ENCODE results near the gene TMED4. TPM values are rescaled to one million over a fixed set of nuclear protein-coding genes. Genes with fewer than 3 reads are reported as not detected.

The TMED4 gene
- total and polyA plus RNA-seq, 2 of the 13 experiments (the other 11 are each of a cell fraction or from before 2014, with no cell fraction given): 81.4 to 109 TPM

DNA sequence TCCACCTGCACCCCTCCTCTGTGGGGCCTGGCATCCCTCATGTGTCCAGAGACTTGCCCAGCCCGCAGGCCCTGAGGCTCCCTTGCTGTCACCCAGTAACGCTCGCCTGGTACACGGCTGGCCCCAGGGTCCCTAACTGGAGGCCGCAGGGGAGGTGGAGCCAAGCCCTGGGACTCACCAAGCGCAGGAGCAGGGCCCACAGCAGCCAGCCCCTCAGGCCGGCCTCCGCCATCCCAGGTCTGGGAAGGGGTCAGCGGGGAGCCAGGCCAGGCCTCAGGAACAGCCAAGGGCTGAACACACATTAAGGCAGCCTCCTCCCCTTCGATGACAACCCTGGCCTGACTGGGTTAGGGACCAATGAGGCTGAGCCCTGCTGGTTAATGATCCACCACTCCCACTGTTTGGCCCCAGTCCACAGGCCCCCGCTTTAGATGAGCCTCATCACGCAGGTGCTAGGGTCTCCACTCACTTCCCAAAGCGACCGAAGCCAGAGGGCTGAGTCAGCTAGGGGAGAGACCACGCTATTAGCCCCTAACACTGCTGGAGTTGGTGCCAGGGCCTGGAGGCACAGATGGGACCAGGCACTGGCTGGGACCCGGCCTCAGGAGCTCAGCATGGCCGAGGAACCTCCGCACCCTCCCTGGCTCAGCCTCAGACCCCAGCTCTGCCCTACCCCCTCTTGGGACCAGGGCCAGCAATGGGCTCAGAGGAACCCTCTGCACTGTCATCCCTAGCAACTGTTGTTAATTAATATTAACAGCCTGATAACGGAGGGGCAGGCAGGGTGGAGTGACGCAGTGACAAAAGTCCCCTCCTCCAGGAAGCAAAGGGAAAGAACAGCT, 40.8 kb downstream of the TMED4 start, which contains the start of gene NPC1L1 (continued):
- TF ChIP-seq NR2F1 (CRISPR knock-in tag; IDR thresholded peaks at IDR 0.05) (0 out of 4 replicates have a peak, but pooled peaks of 1 of the 2 experiments have one; percentile 11), KLF11 (CRISPR knock-in tag; IDR thresholded peaks at IDR 0.05) (peak; percentile 89; the same call in 1 of the 2 replicates), CHD2 (IDR thresholded peaks at IDR 0.05; ENCODE audit: low read depth, low read length) (no peak), ZNF337 (CRISPR knock-in tag; IDR thresholded peaks at IDR 0.05; ENCODE audit: borderline replicate concordance, low read depth) (no peak), JUND (CRISPR knock-in tag; IDR thresholded peaks at IDR 0.05) (0 out of 2 replicates have a peak, but pooled peaks have one; percentile 16), MIER2 (CRISPR knock-in tag; IDR thresholded peaks at IDR 0.05) (no peak), MATR3 (CRISPR knock-in tag; IDR thresholded peaks at IDR 0.05) (no peak), SSRP1 (CRISPR knock-in tag; IDR thresholded peaks at IDR 0.05) (no peak), ARNTL (CRISPR knock-in tag; IDR thresholded peaks at IDR 0.05) (peak; percentile 80; the same call in 1 of the 2 replicates)
- TF ChIP-seq, protein P1, sequence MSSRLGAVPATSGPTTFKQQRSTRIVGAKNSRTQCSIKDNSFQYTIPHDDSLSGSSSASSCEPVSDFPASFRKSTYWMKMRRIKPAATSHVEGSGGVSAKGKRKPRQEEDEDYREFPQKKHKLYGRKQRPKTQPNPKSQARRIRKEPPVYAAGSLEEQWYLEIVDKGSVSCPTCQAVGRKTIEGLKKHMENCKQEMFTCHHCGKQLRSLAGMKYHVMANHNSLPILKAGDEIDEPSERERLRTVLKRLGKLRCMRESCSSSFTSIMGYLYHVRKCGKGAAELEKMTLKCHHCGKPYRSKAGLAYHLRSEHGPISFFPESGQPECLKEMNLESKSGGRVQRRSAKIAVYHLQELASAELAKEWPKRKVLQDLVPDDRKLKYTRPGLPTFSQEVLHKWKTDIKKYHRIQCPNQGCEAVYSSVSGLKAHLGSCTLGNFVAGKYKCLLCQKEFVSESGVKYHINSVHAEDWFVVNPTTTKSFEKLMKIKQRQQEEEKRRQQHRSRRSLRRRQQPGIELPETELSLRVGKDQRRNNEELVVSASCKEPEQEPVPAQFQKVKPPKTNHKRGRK (CRISPR knock-in tag; IDR thresholded peaks at IDR 0.05): 0 out of 2 replicates have a peak, but pooled peaks have one; percentile 34
- TF ChIP-seq, protein P2, sequence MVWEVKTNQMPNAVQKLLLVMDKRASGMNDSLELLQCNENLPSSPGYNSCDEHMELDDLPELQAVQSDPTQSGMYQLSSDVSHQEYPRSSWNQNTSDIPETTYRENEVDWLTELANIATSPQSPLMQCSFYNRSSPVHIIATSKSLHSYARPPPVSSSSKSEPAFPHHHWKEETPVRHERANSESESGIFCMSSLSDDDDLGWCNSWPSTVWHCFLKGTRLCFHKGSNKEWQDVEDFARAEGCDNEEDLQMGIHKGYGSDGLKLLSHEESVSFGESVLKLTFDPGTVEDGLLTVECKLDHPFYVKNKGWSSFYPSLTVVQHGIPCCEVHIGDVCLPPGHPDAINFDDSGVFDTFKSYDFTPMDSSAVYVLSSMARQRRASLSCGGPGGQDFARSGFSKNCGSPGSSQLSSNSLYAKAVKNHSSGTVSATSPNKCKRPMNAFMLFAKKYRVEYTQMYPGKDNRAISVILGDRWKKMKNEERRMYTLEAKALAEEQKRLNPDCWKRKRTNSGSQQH (CRISPR knock-in tag; IDR thresholded peaks at IDR 0.05; ENCODE audit: low read depth): 0 out of 2 replicates have a peak, but pooled peaks have one; percentile 46
- TF ChIP-seq, protein P3, sequence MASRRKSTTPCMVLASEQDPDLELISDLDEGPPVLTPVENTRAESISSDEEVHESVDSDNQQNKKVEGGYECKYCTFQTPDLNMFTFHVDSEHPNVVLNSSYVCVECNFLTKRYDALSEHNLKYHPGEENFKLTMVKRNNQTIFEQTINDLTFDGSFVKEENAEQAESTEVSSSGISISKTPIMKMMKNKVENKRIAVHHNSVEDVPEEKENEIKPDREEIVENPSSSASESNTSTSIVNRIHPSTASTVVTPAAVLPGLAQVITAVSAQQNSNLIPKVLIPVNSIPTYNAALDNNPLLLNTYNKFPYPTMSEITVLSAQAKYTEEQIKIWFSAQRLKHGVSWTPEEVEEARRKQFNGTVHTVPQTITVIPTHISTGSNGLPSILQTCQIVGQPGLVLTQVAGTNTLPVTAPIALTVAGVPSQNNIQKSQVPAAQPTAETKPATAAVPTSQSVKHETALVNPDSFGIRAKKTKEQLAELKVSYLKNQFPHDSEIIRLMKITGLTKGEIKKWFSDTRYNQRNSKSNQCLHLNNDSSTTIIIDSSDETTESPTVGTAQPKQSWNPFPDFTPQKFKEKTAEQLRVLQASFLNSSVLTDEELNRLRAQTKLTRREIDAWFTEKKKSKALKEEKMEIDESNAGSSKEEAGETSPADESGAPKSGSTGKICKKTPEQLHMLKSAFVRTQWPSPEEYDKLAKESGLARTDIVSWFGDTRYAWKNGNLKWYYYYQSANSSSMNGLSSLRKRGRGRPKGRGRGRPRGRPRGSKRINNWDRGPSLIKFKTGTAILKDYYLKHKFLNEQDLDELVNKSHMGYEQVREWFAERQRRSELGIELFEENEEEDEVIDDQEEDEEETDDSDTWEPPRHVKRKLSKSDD (CRISPR knock-in tag; IDR thresholded peaks at IDR 0.05; ENCODE audit: low read depth): peak; percentile 33; the same call in 1 of the 2 replicates
- TF ChIP-seq, protein P4, sequence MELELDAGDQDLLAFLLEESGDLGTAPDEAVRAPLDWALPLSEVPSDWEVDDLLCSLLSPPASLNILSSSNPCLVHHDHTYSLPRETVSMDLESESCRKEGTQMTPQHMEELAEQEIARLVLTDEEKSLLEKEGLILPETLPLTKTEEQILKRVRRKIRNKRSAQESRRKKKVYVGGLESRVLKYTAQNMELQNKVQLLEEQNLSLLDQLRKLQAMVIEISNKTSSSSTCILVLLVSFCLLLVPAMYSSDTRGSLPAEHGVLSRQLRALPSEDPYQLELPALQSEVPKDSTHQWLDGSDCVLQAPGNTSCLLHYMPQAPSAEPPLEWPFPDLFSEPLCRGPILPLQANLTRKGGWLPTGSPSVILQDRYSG (CRISPR knock-in tag; IDR thresholded peaks at IDR 0.05): no peak
- TF ChIP-seq, protein P5, sequence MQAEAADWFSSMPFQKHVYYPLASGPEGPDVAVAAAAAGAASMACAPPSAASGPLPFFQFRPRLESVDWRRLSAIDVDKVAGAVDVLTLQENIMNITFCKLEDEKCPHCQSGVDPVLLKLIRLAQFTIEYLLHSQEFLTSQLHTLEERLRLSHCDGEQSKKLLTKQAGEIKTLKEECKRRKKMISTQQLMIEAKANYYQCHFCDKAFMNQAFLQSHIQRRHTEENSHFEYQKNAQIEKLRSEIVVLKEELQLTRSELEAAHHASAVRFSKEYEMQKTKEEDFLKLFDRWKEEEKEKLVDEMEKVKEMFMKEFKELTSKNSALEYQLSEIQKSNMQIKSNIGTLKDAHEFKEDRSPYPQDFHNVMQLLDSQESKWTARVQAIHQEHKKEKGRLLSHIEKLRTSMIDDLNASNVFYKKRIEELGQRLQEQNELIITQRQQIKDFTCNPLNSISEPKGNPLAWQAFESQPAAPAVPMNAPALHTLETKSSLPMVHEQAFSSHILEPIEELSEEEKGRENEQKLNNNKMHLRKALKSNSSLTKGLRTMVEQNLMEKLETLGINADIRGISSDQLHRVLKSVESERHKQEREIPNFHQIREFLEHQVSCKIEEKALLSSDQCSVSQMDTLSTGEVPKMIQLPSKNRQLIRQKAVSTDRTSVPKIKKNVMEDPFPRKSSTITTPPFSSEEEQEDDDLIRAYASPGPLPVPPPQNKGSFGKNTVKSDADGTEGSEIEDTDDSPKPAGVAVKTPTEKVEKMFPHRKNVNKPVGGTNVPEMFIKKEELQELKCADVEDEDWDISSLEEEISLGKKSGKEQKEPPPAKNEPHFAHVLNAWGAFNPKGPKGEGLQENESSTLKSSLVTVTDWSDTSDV (CRISPR knock-in tag; IDR thresholded peaks at IDR 0.05): 0 out of 2 replicates have a peak, but pooled peaks have one; percentile 42
- TF ChIP-seq, protein P6, sequence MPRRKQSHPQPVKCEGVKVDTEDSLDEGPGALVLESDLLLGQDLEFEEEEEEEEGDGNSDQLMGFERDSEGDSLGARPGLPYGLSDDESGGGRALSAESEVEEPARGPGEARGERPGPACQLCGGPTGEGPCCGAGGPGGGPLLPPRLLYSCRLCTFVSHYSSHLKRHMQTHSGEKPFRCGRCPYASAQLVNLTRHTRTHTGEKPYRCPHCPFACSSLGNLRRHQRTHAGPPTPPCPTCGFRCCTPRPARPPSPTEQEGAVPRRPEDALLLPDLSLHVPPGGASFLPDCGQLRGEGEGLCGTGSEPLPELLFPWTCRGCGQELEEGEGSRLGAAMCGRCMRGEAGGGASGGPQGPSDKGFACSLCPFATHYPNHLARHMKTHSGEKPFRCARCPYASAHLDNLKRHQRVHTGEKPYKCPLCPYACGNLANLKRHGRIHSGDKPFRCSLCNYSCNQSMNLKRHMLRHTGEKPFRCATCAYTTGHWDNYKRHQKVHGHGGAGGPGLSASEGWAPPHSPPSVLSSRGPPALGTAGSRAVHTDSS (CRISPR knock-in tag; conservative IDR thresholded peaks at IDR 0.05): no peak
- TF ChIP-seq, protein P7, sequence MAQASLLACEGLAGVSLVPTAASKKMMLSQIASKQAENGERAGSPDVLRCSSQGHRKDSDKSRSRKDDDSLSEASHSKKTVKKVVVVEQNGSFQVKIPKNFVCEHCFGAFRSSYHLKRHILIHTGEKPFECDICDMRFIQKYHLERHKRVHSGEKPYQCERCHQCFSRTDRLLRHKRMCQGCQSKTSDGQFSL (CRISPR knock-in tag; IDR thresholded peaks at IDR 0.05): no peak
